NCI-H1930 (cell line): ENCODE data around the gene SLCO3A1.

Source experiments
- DNase-seq, 2 experiments: peaks; one replicate each; lab custom pipeline; 2025; lab: John Stamatoyannopoulos, UW

SLCO3A1 gene

GRCh38 chr15:91911844-91912243, 58.3 kb downstream of the SLCO3A1 start:
- no peak for DNase-seq

- DNase-seq = no peak
Observed at GRCh38 chr15:91912336-91912735, 58.8 kb downstream of the SLCO3A1 start.

DNA sequence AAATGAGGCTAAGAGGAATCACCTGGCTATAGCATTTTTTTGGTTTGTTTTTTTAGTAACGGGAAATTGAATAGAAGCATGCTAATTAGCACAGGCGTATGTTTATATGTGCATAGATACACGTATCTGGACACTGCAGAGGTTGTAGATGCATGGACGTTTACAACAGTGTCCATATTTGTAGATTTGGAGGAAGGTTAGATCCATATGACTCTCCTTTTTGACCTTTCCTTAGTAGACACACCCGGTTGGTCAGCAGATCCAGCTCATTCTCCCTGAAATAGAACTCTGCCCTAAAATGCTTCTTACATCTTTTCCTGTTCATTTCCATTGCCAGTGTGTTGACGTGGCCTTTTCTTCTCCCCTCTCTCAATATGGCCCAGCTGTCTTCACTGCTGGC, 60.1 kb downstream of the SLCO3A1 start:
- no peak for DNase-seq

DNA sequence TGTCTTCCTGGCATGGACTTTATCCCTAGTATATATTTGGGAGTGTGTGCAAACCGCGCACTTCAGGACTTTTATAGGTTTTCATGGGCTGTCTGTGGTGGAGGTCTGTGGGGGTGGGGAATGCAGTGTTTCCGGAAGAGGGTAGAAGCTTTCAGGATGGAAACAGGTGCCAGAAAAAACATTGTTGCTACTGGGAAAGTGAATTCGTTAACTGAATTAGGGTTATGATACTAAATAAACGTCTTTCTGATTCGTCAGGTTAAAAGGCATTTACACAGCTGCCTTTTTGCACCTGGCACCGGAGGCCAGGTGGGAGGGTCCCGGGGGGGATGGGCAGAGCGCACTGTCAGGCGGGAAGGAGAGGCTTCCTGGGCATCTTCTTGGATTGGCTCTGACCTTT, 62.1 kb downstream of the SLCO3A1 start:
- no peak for DNase-seq

- no peak for DNase-seq
Observed at GRCh38 chr15:91916051-91916450, 62.5 kb downstream of the SLCO3A1 start.

DNA sequence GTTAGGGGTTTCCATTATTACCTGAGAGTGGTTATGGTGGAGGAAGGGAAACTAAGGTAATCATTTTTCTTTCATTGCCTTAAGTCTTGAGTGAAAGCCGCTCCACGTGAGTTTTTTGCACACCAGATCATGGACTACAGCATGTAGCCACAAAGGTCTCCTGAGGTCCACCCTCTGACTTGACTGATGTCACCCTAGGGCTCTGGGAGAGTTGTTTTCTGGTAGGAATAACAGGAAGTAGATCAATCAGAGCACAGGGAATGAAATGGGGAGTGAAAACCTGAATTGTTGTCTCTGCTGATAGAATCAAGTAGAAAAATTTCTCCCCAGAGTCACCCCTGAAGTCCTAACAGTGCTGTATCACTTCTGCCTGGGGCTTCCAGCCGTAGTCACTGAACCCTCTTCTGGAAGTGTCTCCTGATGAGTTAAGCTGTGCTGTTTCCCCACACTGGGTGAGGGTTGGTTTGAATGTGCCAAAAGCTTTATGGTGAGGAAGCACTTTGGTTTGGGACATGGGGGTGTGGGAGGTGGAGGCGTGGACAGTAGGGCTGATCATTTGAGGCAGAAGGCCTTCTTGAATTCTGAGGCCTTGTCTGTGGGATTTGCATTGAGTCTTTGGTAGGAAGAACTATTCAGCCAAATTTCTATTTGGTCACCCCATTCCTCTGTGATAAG, 64.3 kb downstream of the SLCO3A1 start:
- no peak for DNase-seq

- DNase-seq = no peak
Observed at GRCh38 chr15:91919014-91919534, 65.6 kb downstream of the SLCO3A1 start.

DNA sequence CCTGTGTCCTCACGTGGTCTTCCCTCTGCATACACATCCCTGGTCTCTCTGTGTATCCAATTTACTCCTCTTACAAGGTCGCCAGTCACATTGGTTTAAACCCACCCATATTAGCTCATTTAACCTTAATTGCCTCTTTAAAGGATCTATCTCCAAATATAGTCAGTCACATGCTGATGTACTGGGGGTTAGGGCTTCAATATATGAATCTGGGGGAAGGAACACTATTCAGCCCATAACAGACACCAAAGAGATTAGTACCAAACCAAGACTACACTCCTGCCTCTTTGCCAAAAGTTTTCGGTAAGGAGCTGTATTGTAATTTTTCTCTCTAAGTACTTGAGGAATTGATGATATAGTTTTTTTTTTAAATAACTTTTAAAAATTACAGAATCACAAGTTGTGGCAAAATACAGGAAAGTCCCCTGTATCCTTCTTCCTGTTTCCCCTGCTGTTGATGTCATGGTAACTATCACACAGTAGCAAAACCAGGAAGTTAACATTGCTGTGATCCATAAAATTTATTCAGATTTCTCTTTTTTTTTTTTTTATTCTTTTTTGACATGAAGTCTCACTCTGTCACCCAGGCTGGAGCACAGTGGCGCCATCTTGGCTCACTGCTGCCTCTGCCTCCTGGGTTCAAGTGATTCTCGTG, 67.8 kb downstream of the SLCO3A1 start:
- no peak for DNase-seq

- no peak for DNase-seq
Observed at GRCh38 chr15:91921843-91922198, 68.3 kb downstream of the SLCO3A1 start.

- no peak for DNase-seq
Observed at GRCh38 chr15:91922646-91923547, 69.4 kb downstream of the SLCO3A1 start.

DNA sequence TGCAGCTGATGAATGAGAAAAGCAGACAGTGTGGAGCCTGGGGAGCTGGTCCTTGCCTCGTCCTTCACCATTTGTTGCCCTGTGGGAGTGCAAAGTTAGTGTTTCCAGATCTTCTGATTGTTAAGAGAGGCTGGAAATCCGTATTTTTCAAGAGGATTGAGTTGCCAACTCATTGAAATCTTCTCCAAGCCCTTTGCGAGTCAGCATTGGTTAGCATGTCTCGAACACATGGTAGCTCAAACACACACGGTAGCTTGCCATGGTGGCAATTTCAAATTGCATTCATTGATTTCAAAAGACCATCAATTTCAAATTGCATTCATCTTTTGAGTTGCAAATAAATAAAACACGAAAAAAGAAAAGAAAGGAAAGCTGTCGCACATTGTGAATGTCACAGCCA, 70.7 kb downstream of the SLCO3A1 start:
- no peak for DNase-seq

- DNase-seq = no peak
Observed at GRCh38 chr15:91924837-91925495, 71.5 kb downstream of the SLCO3A1 start.

DNA sequence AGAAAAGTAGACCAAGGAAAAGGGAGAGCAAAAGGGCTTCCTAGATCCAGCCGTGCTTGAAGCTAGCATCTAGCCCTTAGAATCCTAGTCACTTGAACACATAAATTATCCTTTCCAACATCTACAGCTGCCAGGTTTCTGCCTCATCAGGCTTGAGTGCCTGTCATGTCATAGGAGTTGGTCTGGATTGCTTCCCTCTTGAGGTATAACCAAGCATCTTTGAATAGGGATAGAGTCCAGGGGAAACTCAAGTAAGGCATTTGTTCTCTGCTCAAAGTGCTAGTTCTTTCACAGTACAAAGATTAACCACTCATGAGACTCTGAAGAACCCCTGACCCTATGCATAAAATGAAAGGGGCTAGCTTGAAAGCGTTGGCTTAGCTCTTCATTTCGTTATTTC, 72.3 kb downstream of the SLCO3A1 start:
- no peak for DNase-seq

- no peak for DNase-seq
Observed at GRCh38 chr15:91926908-91927270, 73.4 kb downstream of the SLCO3A1 start.

- DNase-seq = peak; percentile 83 to 86
Observed at GRCh38 chr15:91927585-91927984, 74.1 kb downstream of the SLCO3A1 start.

GRCh38 chr15:91928675-91929074, 75.2 kb downstream of the SLCO3A1 start:
- DNase-seq = no peak

DNA sequence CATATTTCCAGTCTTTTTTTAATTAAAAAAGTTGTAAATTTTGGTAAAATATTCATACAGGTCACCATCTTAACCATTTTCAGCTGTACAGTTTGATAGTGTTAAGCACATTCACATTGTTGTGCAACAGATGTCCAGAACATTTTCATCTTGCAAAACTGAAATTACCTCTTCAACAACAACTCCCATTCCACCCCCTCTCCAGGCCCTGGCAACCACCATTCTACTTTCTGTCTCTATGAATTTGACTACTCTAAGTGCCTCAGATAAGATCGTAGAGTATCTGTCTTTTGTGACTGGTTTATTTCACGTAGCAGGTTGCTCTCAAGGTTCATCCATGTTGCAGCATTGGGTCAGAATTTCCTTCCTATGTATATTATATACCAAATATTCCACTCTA, 76.0 kb downstream of the SLCO3A1 start:
- DNase-seq = no peak

DNA sequence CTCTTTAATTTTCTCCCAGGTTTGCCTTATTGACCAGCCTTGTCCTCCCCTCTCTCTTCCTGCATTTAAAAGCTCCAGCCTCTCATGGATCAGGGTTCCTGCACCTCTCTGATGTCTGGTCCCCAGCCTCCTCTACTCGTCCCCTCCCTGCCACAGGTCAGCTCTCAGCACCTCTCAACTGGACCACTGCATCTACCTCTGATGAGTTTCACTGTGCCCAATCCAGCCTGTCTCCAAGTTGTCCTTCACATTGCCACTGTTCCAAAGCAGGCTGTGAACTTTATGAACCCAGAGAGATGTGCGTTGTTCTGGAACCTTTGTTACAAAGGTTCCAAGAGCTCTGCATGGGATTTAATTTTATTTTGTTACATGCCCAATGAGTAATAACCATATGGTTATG, 76.6 kb downstream of the SLCO3A1 start:
- no peak for DNase-seq

DNA sequence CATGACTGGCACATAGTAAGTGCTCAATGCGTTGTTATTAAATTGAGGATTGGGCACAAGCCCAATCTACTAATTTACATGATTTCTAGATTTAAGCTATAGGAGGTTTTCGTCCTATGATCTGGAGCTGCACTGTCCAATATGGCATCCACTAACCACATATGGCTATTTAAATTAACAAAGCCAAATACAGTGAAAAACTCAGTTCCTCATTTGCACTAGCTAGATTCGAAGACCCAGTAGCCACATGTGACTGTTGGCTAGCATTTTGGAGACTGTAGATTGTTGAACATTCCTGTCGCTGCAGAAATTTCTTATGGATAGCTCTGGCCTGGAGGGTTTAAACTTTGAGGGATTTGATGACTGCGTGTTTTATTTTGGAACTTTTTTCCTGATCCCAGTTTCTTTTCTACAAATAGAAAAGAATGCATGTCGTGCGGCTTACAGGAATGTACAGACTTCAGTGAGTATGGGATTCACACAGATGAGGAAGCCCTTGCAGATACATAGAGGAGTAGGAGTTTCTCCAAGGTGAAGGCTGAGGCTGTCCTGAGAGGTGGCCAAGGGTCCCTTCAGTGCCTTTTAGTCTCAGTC, 82.8 kb downstream of the SLCO3A1 start:
- no peak for DNase-seq

- no peak for DNase-seq
Observed at GRCh38 chr15:91936927-91937326, 83.4 kb downstream of the SLCO3A1 start.

- DNase-seq = no peak
Observed at GRCh38 chr15:91938136-91938535, 84.6 kb downstream of the SLCO3A1 start.

DNA sequence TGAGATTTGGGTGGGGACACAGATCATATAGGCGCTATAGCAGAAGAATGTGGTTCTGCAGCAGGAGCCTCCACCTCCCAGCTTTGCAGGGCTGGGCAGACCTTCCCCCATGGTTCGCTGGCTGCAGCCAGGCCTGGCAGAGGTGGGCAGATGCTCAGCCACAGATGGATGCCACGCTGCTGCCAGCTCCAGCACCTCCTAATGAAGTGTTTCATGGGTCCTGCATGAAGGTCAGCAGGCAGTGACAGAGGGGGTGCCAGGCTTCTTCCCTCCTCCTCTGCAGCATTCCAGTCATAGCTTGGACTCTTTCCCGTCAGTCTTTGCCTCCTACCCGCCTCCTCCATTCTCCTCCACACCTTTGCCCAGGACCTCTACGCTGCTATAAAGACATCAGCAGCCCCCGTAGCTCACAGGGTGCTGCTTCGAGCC, 85.9 kb downstream of the SLCO3A1 start:
- DNase-seq = no peak
